ENCODE results near the gene OVAAL. TPM values are rescaled to one million over a fixed set of nuclear protein-coding genes. Genes with fewer than 3 reads are reported as not detected.

OVAAL gene
- total RNA-seq, 1 donor from 2014 or later, result not detected

GRCh38 chr1:180603850-180604226, 45.1 kb downstream of the OVAAL start:
- Mint-ChIP-seq H3K27me3 (ENCODE audit: low read depth) (no peaks in the 10 kb centered on the region), H3K27ac (ENCODE audit: unreplicated experiment) (no peak overlapping the region), H3K4me3 (ENCODE audit: unreplicated experiment) (no peak overlapping the region), H3K9me3 (ENCODE audit: low read depth) (no peaks in the 10 kb centered on the region), H3K36me3 (ENCODE audit: low read depth) (no peaks in the 10 kb centered on the region), H3K4me1 (ENCODE audit: low read depth) (peaks cover 5% of the 10 kb centered on the region)
- no peak for DNase-seq (ENCODE audit: low spot score)
- no peak for TF ChIP-seq CTCF (IDR thresholded peaks at IDR 0.05)

- TF ChIP-seq CTCF (IDR thresholded peaks at IDR 0.05), result no peak
- DNase-seq (ENCODE audit: low spot score), result no peak
- H3K4me1 Mint-ChIP-seq (ENCODE audit: low read depth), result peaks cover 14% of the 10 kb centered on the region
- H3K27ac Mint-ChIP-seq (ENCODE audit: unreplicated experiment), result no peak overlapping the region
- H3K9me3 Mint-ChIP-seq (ENCODE audit: low read depth), result no peaks in the 10 kb centered on the region
- H3K36me3 Mint-ChIP-seq (ENCODE audit: low read depth), result no peaks in the 10 kb centered on the region
- H3K4me3 Mint-ChIP-seq (ENCODE audit: unreplicated experiment), result no peak overlapping the region
- no peaks in the 10 kb centered on the region for H3K27me3 Mint-ChIP-seq (ENCODE audit: low read depth)
Observed at GRCh38 chr1:180606155-180606554, 47.4 kb downstream of the OVAAL start.

- no peak for TF ChIP-seq CTCF (IDR thresholded peaks at IDR 0.05)
- no peak overlapping the region for H3K27ac Mint-ChIP-seq (ENCODE audit: unreplicated experiment)
Observed at GRCh38 chr1:180609643-180610555, 51.1 kb downstream of the OVAAL start.

GRCh38 chr1:180610556-180611015, 51.8 kb downstream of the OVAAL start:
- no peak overlapping the region for H3K27ac Mint-ChIP-seq (ENCODE audit: unreplicated experiment)
- H3K36me3 Mint-ChIP-seq (ENCODE audit: low read depth), result no peaks in the 10 kb centered on the region
- peaks cover 18% of the 10 kb centered on the region for H3K4me1 Mint-ChIP-seq (ENCODE audit: low read depth)
- no peaks in the 10 kb centered on the region for H3K9me3 Mint-ChIP-seq (ENCODE audit: low read depth)
- no peak for DNase-seq (ENCODE audit: low spot score)
- no peak for TF ChIP-seq CTCF (IDR thresholded peaks at IDR 0.05)
- H3K27me3 Mint-ChIP-seq (ENCODE audit: low read depth), result no peaks in the 10 kb centered on the region
- no peak overlapping the region for H3K4me3 Mint-ChIP-seq (ENCODE audit: unreplicated experiment)

More at GRCh38 chr1:180609643-180610555, 51.1 kb downstream of the OVAAL start:
- Mint-ChIP-seq H3K36me3 (ENCODE audit: low read depth) (no peaks in the 10 kb centered on the region), H3K27me3 (ENCODE audit: low read depth) (no peaks in the 10 kb centered on the region), H3K4me1 (ENCODE audit: low read depth) (peaks cover 18% of the 10 kb centered on the region), H3K9me3 (ENCODE audit: low read depth) (no peaks in the 10 kb centered on the region), H3K4me3 (ENCODE audit: unreplicated experiment) (no peak overlapping the region)
- DNase-seq (ENCODE audit: low spot score), result no peak

- H3K4me1 Mint-ChIP-seq (ENCODE audit: low read depth), result peaks cover 18% of the 10 kb centered on the region
- H3K4me3 Mint-ChIP-seq (ENCODE audit: unreplicated experiment), result no peak overlapping the region
- no peak overlapping the region for H3K27ac Mint-ChIP-seq (ENCODE audit: unreplicated experiment)
- no peak for DNase-seq (ENCODE audit: low spot score)
- TF ChIP-seq CTCF (IDR thresholded peaks at IDR 0.05), result no peak
- H3K9me3 Mint-ChIP-seq (ENCODE audit: low read depth), result no peaks in the 10 kb centered on the region
- no peaks in the 10 kb centered on the region for H3K27me3 Mint-ChIP-seq (ENCODE audit: low read depth)
- no peaks in the 10 kb centered on the region for H3K36me3 Mint-ChIP-seq (ENCODE audit: low read depth)
Observed at GRCh38 chr1:180611016-180611930, 52.5 kb downstream of the OVAAL start.

Measured in chondrocyte (in vitro differentiated cells).